Left ventricle myocardium inferior (tissue), 1 donor: ENCODE results near the gene TUBGCP3. TPM values are rescaled to one million over a fixed set of nuclear protein-coding genes. Genes with fewer than 3 reads are reported as not detected.
"Not testable (repeated sequence)": the region's sequence is repeated elsewhere in the genome, so short reads cannot be mapped to it uniquely, and the experiment has no call there.

Experiments
- DNase-seq: peaks from one replicate; pipeline ENCODE4 v3.0.0-alpha.2; 2020
- H3K27ac ChIP-seq: fragments of 200-600 bp; replicated peaks from 2 replicates; pipeline ENCODE4 v1.8.0; 2021
- H3K27me3 ChIP-seq: fragments of 200-600 bp; 2 replicates; pipeline ENCODE4 v1.8.0; 2021; ENCODE audit warnings: low read depth
- H3K36me3 ChIP-seq: fragments of 200-600 bp; 2 replicates; pipeline ENCODE4 v1.8.0; 2021
- H3K4me1 ChIP-seq: fragments of 200-600 bp; 2 replicates; pipeline ENCODE4 v1.8.0; 2021
- H3K4me3 ChIP-seq: fragments of 200-600 bp; 2 replicates; pipeline ENCODE4 v1.8.0; 2021; ENCODE audit warnings: mild to moderate bottlenecking, moderate library complexity
- H3K9me3 ChIP-seq: fragments of 200-600 bp; replicated peaks from 2 replicates; pipeline ENCODE4 v1.8.0; 2021
- intact Hi-C: fragments of 100-400 bp; cut with micrococcal nuclease; formaldehyde crosslinking; loops from one replicate; pipeline ENCODE4 v1.11.0; 2022
- long read RNA-seq: library from polyadenylated mRNA; unstranded; transcript quantifications from one replicate; pipeline ENCODE4 v2.0.0, GENCODE V29; 2021
- total RNA-seq: library from RNA; stranded (reverse); fragmentation: NEBNext Ultra II Directional; extraction: Animal tissue kit (Norgen Biotek cat#: 25700); gene quantifications from one replicate; pipeline ENCODE4 v1.2.1, GENCODE V29; 2021
- TF ChIP-seq, protein P1 (sequence below): fragments of 200-600 bp; IDR thresholded peaks from 2 replicates; pipeline ENCODE4 v1.8.0; 2021; ENCODE audit warnings: antibody characterized with exemption, mild to moderate bottlenecking, borderline replicate concordance
- donor health status: DM: no; HTN: yes; CAD: no; lungs with severe emphysema.

The TUBGCP3 gene
- total RNA-seq: 16.7 TPM
- long read RNA-seq, full-length matches to known transcripts: 29 of 37 reads
- long read RNA-seq, partial matches to known transcripts: 4 of 37 reads
- long read RNA-seq, other reads (novel, unspliced or antisense): 4 of 37 reads

GRCh38 chr13:112587764-112588489, at the start of gene TUBGCP3:
Gene TUBGCP3 (minus strand): TSS chr13:112588153. CDS start chr13:112587980, 173 bp downstream.
- Histone ChIP-seq H3K27ac (peak within 1 kb of the TSS; percentile 97), H3K4me1 (peaks cover 38% of the 10 kb centered on the region), H3K9me3 (no peaks in the 10 kb centered on the region), H3K36me3 (no peaks in the 10 kb centered on the region), H3K4me3 (peak within 1 kb of the TSS; percentile 99), H3K27me3 (no peaks in the 10 kb centered on the region)
- TF ChIP-seq, protein P1, sequence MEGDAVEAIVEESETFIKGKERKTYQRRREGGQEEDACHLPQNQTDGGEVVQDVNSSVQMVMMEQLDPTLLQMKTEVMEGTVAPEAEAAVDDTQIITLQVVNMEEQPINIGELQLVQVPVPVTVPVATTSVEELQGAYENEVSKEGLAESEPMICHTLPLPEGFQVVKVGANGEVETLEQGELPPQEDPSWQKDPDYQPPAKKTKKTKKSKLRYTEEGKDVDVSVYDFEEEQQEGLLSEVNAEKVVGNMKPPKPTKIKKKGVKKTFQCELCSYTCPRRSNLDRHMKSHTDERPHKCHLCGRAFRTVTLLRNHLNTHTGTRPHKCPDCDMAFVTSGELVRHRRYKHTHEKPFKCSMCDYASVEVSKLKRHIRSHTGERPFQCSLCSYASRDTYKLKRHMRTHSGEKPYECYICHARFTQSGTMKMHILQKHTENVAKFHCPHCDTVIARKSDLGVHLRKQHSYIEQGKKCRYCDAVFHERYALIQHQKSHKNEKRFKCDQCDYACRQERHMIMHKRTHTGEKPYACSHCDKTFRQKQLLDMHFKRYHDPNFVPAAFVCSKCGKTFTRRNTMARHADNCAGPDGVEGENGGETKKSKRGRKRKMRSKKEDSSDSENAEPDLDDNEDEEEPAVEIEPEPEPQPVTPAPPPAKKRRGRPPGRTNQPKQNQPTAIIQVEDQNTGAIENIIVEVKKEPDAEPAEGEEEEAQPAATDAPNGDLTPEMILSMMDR: peak; percentile 40
- DNase-seq: peak; percentile 88
- intact Hi-C loops: no loop called here

DNA sequence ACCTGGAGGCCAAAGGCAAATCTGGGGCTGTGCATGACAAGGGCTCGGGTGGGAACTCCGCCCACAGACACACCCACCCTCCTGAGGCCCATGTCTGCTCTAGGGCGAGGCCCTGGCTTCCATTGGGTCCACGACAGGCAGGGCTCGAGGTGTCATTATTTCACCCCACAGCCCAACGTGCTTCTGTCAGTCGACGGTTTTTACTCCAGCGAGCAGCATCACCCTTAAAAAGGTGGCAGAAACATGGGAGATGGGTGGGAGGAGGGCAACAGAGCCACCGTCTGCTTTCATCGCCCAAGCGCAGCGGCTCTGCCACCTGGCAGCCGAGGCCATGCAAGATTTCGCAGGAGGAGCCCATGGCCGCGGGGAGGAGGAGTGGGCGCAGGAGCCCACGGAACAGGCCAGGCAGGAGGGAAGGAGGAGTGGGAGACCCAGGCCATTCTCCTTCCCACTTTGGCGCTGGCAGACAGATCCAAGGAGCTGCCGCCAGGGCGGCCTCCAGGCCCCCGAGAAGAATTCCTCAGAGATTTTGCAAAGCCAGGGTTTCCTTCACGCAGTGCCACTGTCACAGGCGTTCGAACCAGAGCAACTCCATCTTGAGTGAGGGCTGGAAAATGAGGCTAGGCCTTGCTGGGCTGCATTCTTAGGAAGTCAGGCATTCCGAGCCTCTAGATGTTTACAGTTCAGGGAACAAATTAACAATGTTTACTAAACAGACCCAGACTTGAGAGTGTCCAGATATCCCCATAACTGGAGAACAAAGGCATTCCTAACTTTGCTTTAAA, 49.3 kb upstream of the TUBGCP3 start:
- H3K27me3 ChIP-seq: peaks cover 74% of the 10 kb centered on the region
- TF ChIP-seq, protein P1: no peak

DNA sequence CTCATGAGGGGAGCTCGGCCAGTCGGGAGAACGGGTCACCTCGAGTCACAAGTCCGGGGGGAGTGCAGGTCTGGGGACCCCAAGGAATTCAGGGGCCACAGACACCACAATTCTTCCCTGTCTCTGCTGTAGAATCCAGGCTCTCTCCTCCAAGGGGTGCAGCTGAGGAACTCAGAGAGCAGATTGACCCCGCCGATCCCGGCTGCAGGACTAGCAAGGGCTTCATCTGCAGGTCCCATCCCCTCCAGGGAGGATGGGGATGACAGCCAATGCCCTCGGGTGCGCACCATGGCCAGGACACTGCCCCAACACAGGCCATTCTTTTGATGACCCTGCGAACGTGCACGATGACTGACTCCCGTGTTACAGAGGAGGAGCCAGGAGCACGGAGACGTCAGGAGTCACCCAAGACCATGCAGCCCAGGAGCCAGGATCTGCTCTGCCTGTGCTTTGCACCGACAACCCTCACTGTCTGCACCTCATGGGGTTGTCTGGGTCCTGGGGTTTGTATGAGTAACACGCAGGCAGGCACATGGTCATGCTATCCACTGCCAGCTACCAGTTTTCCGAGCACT, 48.5 kb upstream of the TUBGCP3 start:
- TF ChIP-seq, protein P1: no peak
- no peak overlapping the region for H3K27ac ChIP-seq
- no peaks in the 10 kb centered on the region for H3K9me3 ChIP-seq
- H3K4me3 ChIP-seq: no peak overlapping the region
- H3K27me3 ChIP-seq: peaks cover 74% of the 10 kb centered on the region
- DNase-seq: no peak
- intact Hi-C loops: no loop called here
- peaks cover 7% of the 10 kb centered on the region for H3K4me1 ChIP-seq
- no peaks in the 10 kb centered on the region for H3K36me3 ChIP-seq

More for the DNA sequence above, 49.3 kb upstream of the TUBGCP3 start:
- intact Hi-C loops: no loop called here
- peaks cover 7% of the 10 kb centered on the region for H3K4me1 ChIP-seq
- no peak for DNase-seq
- no peaks in the 10 kb centered on the region for H3K36me3 ChIP-seq
- no peak overlapping the region for H3K27ac ChIP-seq
- H3K9me3 ChIP-seq: no peaks in the 10 kb centered on the region
- H3K4me3 ChIP-seq: no peak overlapping the region

- peaks cover 70% of the 10 kb centered on the region for H3K27me3 ChIP-seq
- no peak for DNase-seq
- intact Hi-C loops: no loop called here
Measured at GRCh38 chr13:112635323-112635722, 47.4 kb upstream of the TUBGCP3 start.

DNA sequence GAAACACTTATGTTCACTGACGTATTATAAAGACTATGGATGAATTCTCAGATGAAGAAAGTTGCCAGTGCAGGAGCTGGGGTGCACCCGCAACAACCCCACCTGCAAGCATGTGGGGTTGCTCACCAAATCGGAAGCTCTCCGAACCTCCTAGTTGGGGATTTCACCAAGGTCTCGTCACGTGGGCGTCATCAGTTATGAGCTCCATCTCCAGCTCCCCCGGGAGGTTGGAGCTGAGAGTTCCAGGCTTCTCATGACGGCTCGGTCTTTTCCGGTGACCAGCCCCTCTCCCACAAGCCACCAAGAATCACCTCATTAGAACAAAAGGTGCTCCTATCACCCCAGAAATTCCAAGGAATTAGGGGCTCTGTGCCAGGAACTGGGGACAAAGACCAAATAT, 46.1 kb upstream of the TUBGCP3 start:
- DNase-seq: no peak
- Histone ChIP-seq H3K4me3 (no peak overlapping the region), H3K27me3 (peaks cover 58% of the 10 kb centered on the region), H3K36me3 (no peaks in the 10 kb centered on the region), H3K9me3 (no peaks in the 10 kb centered on the region), H3K4me1 (no peaks in the 10 kb centered on the region), H3K27ac (no peak overlapping the region)
- TF ChIP-seq, protein P1: no peak
- intact Hi-C loops: no loop called here

More at GRCh38 chr13:112635323-112635722, 47.4 kb upstream of the TUBGCP3 start:
- no peaks in the 10 kb centered on the region for H3K9me3 ChIP-seq
- no peaks in the 10 kb centered on the region for H3K36me3 ChIP-seq
- H3K4me1 ChIP-seq: peaks cover 1% of the 10 kb centered on the region
- H3K27ac ChIP-seq: no peak overlapping the region
- no peak overlapping the region for H3K4me3 ChIP-seq
- TF ChIP-seq, protein P1: no peak

DNA sequence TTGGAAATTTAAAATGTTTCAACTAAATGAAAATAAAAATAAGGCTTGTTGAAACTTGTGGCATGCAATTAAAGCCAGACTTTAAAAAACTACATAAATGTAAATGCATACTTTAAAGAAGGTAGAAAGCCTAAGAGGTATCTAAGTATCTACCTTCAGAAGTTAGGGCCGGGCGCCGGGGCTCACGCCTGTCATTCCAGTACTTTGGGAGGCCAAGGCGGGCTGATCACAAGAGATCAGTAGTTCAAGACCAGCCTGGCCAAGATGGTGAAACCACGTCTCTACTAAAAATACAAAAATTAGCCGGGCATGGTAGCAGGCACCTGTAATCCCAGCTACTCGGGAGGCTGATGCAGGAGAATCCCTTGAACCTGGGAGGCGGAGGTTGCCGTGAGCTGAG, 42.3 kb upstream of the TUBGCP3 start:
- DNase-seq, H3K36me3 ChIP-seq, intact Hi-C loops: not testable (repeated sequence)

More for the DNA sequence above, 42.3 kb upstream of the TUBGCP3 start:
- not testable (repeated sequence) for H3K27ac ChIP-seq, H3K9me3 ChIP-seq, H3K4me1 ChIP-seq, H3K4me3 ChIP-seq
- peaks cover 21% of the 10 kb centered on the region for H3K27me3 ChIP-seq
